Activated naive CD8-positive, alpha-beta T cell treated with anti-CD3 and anti-CD28 coated beads, Interleukin-2, amount 50 U/mL, for 16 hours (primary cell): Measurements from ENCODE around the gene ACOX3.
"Not testable (repeated sequence)": the region's sequence is repeated elsewhere in the genome, so short reads cannot be mapped to it uniquely, and the experiment has no call there.

Experiments used
- DNase-seq: peaks from one replicate; pipeline ENCODE4 v3.0.0-alpha.2; 2020; ENCODE audit warnings: low read depth, low spot score

The ACOX3 gene

GRCh38 chr4:8387615-8388527 lies 52.7 kb downstream of the ACOX3 start:
- DNase-seq: no peak

- DNase-seq: no peak
Observed at GRCh38 chr4:8387194-8387593, 53.3 kb downstream of the ACOX3 start.

- DNase-seq: no peak
Observed at GRCh38 chr4:8386731-8387130, 53.8 kb downstream of the ACOX3 start.

GRCh38 chr4:8386131-8386530 lies 54.4 kb downstream of the ACOX3 start:
- not testable (repeated sequence) for DNase-seq

GRCh38 chr4:8385611-8386010 lies 54.9 kb downstream of the ACOX3 start:
- DNase-seq: no peak

- DNase-seq: no peak
Observed at GRCh38 chr4:8385106-8385505, 55.4 kb downstream of the ACOX3 start.

- no peak for DNase-seq
Observed at GRCh38 chr4:8384397-8385060, 56.0 kb downstream of the ACOX3 start.

- no peak for DNase-seq
Observed at GRCh38 chr4:8383451-8384160, 56.9 kb downstream of the ACOX3 start.

GRCh38 chr4:8383016-8383415 lies 57.5 kb downstream of the ACOX3 start:
- DNase-seq: no peak

- DNase-seq: no peak
Observed at GRCh38 chr4:8381814-8382581, 58.5 kb downstream of the ACOX3 start.

GRCh38 chr4:8380511-8381415 lies 59.8 kb downstream of the ACOX3 start:
- DNase-seq: no peak

- no peak for DNase-seq
Observed at GRCh38 chr4:8379771-8380170, 60.8 kb downstream of the ACOX3 start.

GRCh38 chr4:8379281-8379680 lies 61.2 kb downstream of the ACOX3 start:
- DNase-seq: no peak

- DNase-seq: no peak
Observed at GRCh38 chr4:8378776-8379175, 61.7 kb downstream of the ACOX3 start.

- no peak for DNase-seq
Observed at GRCh38 chr4:8378101-8378724, 62.3 kb downstream of the ACOX3 start.

GRCh38 chr4:8377103-8378075 lies 63.1 kb downstream of the ACOX3 start:
- DNase-seq: no peak

GRCh38 chr4:8376361-8377102 lies 64.0 kb downstream of the ACOX3 start:
- DNase-seq: no peak
